Right lobe of liver (tissue), 6 donors: ENCODE results near the gene IGF2. TPM values are rescaled to one million over a fixed set of nuclear protein-coding genes. Genes with fewer than 3 reads are reported as not detected.

Experiments
- ATAC-seq, 4 donors: fragments of 200-7000 bp; cut with Tn5 transposase; one replicate each; pipeline ENCODE4 v1.9.1; 2020; ENCODE audit warnings: mild to moderate bottlenecking in 4 of 4, moderate library complexity in 4 of 4
- DNase-seq, 3 donors: peaks; one replicate each; pipeline ENCODE4 v3.0.0-alpha.2; 2020
- H3K27ac ChIP-seq, 3 donors: fragments of 200-600 bp; one replicate each; pipeline ENCODE4 v1.8.0; 2022
- H3K27me3 ChIP-seq, 2 donors: fragments of 200-600 bp; one replicate each; pipeline ENCODE4 v1.8.0; 2022
- H3K36me3 ChIP-seq, 4 donors: fragments of 200-600 bp; sonication (generic) in 1 of 4; one replicate each; pipeline versions ENCODE4 v1.5.1 to v1.8.0; 2017 to 2022; ENCODE audit warnings: control low read depth in 1 of 4
- H3K4me1 ChIP-seq, 4 donors: fragments of 200-600 bp; sonication (generic) in 1 of 4; one replicate each; pipeline versions ENCODE4 v1.5.1 to v1.8.0; 2017 to 2022; ENCODE audit warnings: control low read depth in 1 of 4
- H3K4me3 ChIP-seq, 3 donors: fragments of 200-600 bp; one replicate each; pipeline ENCODE4 v1.8.0; 2022
- H3K9me3 ChIP-seq, 4 donors: fragments of 200-600 bp; sonication (generic) in 1 of 4; one replicate each; pipeline versions ENCODE4 v1.5.1 to v1.8.0; 2017 to 2022; ENCODE audit warnings: control low read depth in 1 of 4
- POLR2A ChIP-seq: fragments of 450-650 bp; IDR thresholded peaks from one replicate; pipeline ENCODE4 v1.6.1; 2017; ENCODE audit warnings: antibody characterized with exemption, mild to moderate bottlenecking
- WGBS: methylation state at CpG from one replicate; pipeline ENCODE4 v1.1.6; 2018; ENCODE audit warnings: low coverage, low lambda C conversion rate; ENCODE audit not compliant: insufficient coverage; ENCODE audit errors: missing lambda C conversion rate; 5-methylcytosine and 5-hydroxymethylcytosine counted together
- intact Hi-C, 2 donors: fragments of 100-400 bp; cut with DNase I; formaldehyde crosslinking; loops; one replicate each; pipeline versions ENCODE4 v1.11.2 to v1.14.1; 2022
- total RNA-seq, 6 experiments: library from RNA; depleted of rRNA in 2 of 6; stranded (reverse); fragments of >200 nt in 2 of 6; fragmentation: NEBNext Ultra II Directional in 3 of 6; extraction: Animal tissue kit (Norgen Biotek cat#: 25700) in 3 of 6; gene quantifications; one replicate each; pipeline versions ENCODE4 v1.1.0 to v1.2.4, GENCODE V29; 2016 to 2023
- TF ChIP-seq, protein P1 (sequence below), 4 donors: fragments of 200-600 bp in 3 of 4; fragments of 450-650 bp in 1 of 4; IDR thresholded peaks; one replicate each; pipeline versions ENCODE4 v1.5.1 to v1.8.0; 2016 to 2022; ENCODE audit warnings: antibody characterized with exemption in 4 of 4, mild to moderate bottlenecking in 2 of 4
- donor health status: DM: no; HTN: yes; CAD: no.
- donor health status: DM: no; HTN: no; CAD: no.
- donor health status: DM: no; HTN: no; CAD: no.
- donor health status: DM: no; HTN: yes; CAD: no.
- donor health status: DM: no; HTN: yes; CAD: no.

Gene IGF2
- total RNA-seq, 6 experiments from 2014 or later, result 86.6 to 289 (median 177) TPM

DNA sequence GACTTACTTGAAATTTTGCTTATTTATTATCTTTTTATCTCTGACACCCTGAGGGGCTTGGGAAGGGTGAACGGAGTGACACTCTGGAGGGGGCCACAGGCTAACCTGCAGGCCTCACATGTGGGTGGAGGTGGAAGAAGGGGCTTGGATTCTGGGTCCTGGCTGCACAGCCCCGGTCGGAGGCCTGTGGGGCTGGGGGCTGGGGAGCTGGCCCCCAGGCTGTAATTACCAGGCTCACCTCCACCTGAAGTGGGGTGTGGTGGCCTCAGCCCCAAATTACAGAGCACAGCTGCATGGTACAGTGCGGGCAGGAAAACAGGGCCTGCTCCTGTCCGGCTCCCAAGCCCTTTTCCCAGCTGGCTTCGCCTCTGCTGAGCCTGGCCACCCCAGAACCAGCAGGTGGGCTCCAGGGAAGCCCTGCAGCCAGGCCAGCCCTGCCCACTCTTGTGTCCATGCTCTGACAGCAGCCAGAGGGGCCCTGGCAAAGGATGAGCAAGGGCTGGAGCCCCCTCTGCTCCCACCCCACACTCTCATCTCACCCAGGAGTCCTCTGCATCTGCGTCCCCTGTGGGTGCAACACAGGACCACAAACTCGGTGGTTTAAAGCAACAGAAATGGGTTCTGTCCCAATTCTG is 48.0 kb downstream of the IGF2 start:
- Histone ChIP-seq H3K36me3 (no peaks in the 10 kb centered on the region), H3K4me3 (no peak overlapping the region), H3K4me1 (peaks cover 0 to 20% (median 9%) of the 10 kb centered on the region in 4 donors), H3K9me3 (no peaks in the 10 kb centered on the region), H3K27ac (no peak overlapping the region), H3K27me3 (no peaks in the 10 kb centered on the region)
- ATAC-seq (no peak), DNase-seq (peak in 1 of 3 donors; percentile 36)
- 29% methylated on average over 1 of the region's 8 CpGs for WGBS
- intact Hi-C loops, result no loop called here
- TF ChIP-seq, protein P1, sequence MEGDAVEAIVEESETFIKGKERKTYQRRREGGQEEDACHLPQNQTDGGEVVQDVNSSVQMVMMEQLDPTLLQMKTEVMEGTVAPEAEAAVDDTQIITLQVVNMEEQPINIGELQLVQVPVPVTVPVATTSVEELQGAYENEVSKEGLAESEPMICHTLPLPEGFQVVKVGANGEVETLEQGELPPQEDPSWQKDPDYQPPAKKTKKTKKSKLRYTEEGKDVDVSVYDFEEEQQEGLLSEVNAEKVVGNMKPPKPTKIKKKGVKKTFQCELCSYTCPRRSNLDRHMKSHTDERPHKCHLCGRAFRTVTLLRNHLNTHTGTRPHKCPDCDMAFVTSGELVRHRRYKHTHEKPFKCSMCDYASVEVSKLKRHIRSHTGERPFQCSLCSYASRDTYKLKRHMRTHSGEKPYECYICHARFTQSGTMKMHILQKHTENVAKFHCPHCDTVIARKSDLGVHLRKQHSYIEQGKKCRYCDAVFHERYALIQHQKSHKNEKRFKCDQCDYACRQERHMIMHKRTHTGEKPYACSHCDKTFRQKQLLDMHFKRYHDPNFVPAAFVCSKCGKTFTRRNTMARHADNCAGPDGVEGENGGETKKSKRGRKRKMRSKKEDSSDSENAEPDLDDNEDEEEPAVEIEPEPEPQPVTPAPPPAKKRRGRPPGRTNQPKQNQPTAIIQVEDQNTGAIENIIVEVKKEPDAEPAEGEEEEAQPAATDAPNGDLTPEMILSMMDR (IDR thresholded peaks at IDR 0.05), result no peak
- TF ChIP-seq POLR2A, result no peak

DNA sequence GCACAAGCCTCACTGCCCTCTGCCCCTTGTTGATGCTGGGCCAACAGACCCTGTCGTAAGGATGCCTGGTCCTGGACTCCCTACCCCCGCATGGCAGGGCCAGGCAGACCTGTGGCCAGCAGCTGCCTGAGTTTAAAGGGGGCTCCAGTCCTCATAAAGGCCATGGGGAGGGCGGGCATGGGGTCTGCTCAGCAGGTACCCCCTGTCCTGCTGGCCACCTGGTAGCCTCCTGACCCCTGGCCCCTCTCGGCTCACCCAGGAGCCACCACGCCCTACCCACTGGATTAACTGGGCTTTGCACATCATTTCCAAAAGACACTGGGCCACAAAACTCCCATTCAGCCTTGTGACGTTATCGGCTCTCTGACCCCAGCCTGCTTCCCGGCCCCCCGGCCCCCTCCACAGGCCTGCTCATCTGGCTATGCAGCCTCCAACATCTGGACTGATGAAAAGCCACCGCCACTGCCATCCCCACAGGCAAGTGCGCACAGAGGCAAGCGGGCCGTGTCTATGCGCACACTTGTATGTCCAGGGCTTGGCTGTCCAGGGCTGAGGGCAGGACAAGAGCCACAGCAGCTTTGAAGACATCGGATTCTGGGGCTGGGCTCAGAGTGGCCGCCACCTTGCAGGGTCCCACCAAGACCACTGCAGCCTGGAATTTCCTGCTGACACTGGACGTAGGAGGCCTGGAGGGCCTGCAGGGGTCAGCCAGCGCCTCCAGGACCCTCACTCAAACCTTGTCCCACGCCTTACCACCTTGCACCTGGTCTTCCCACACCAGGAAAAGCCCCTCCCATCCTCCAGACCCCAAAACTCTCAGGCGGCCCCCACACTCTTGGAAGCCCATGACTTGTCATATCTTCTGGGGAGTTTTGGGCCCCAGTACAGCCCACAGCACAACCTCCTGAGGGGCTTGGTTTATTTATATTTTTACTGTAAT is 48.7 kb downstream of the IGF2 start:
- Histone ChIP-seq H3K4me3 (no peak overlapping the region), H3K27me3 (no peaks in the 10 kb centered on the region), H3K4me1 (peaks cover 0 to 20% (median 9%) of the 10 kb centered on the region in 4 donors), H3K9me3 (no peaks in the 10 kb centered on the region), H3K36me3 (no peaks in the 10 kb centered on the region), H3K27ac (no peak overlapping the region)
- 81% methylated on average over 5 of the region's 20 CpGs for WGBS
- ATAC-seq, result no peak
- TF ChIP-seq POLR2A, result no peak
- TF ChIP-seq, protein P1 (IDR thresholded peaks at IDR 0.05), result no peak
- peak in 1 of 3 donors; percentile 41 for DNase-seq
- intact Hi-C loops, result no loop called here

DNA sequence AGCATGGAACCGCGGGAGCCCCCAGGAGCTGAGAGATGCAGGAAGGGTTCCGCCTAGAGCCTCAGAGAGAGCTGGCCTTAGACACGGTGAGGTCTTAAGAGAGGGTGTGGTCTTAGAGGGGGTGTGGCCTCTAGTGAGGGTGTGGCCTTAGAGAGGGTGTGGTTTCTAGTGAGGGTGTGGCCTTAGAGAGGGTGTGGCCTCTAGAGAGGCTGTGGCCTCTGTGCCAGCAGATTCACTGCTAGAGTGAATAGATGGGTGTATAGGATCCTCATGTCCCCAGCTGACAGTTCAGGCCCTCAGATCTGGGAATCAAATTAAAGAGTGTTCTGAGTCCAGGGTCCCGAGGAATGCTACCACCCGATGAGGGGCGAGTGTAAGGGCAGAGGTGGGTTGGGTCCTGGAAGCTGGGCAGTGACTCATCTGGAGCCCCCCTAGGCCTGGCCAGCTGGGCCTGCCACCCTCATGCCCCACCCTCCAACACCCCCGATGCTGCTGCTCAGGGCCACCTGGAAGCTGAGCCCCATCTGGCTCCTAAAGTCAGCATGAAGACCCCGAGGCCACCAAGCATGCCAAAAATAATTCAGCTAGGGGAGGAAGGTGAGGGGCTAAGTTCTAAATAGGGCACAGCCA is 49.5 kb downstream of the IGF2 start:
- DNase-seq (peak in 1 of 3 donors; percentile 39), ATAC-seq (peak in 3 of 4 donors; percentile 15 to 50 (median 22))
- WGBS, result 88% methylated on average over 4 of the region's 9 CpGs
- TF ChIP-seq POLR2A, result no peak
- TF ChIP-seq, protein P1 (IDR thresholded peaks at IDR 0.05), result no peak
- intact Hi-C loops, result no loop called here
- H3K4me3 ChIP-seq, result no peak overlapping the region
- H3K27ac ChIP-seq, result no peak overlapping the region
- no peaks in the 10 kb centered on the region for H3K27me3 ChIP-seq
- peaks cover 0 to 20% (median 9%) of the 10 kb centered on the region in 4 donors for H3K4me1 ChIP-seq
- no peaks in the 10 kb centered on the region for H3K36me3 ChIP-seq
- no peaks in the 10 kb centered on the region for H3K9me3 ChIP-seq

DNA sequence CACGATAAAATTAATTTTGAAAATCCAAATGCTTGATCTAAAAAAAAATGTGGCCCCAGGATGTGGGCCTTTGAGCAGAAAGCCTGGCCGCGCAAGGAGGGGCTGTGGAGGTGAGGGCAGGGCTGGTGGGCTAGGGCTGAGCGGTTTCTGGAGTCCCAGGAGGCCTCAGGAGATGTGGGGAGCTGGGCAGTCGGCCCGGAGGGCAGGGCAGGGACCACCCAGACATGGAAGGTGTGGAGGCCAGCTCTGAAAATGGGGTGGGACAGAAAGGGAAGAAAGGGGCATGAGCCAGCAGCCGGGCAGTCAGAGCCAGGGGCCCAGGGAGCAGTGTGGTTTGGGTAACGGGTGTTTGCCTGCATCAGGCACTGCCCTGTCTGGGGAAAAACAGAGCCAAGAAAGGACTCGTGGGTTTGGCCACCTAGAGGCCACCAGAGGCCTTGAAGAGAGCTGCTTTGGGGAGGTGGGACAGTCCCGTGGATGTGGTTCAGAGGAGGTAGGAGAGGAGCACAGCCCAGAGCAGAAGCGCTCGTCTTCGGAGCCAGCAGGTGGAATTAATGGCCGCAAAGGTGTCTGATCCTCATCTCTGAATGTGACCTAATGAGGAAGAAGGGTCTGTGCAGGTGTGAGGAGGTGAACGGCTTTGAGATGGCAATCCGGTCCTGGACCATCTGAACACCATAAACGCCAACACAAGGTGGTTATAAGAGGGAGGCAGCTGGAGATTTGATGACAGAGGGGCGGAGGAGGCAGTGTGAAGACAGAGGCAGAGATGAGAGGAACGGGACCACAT is 50.2 kb downstream of the IGF2 start:
- Histone ChIP-seq H3K9me3 (no peaks in the 10 kb centered on the region), H3K36me3 (no peaks in the 10 kb centered on the region), H3K4me1 (peaks cover 0 to 15% (median 6%) of the 10 kb centered on the region in 4 donors), H3K27ac (no peak overlapping the region), H3K27me3 (no peaks in the 10 kb centered on the region), H3K4me3 (no peak overlapping the region)
- TF ChIP-seq POLR2A, result no peak
- TF ChIP-seq, protein P1 (IDR thresholded peaks at IDR 0.05), result no peak
- no peak for DNase-seq
- 78% methylated on average over 16 of the region's 19 CpGs for WGBS
- intact Hi-C loops, result no loop called here
- ATAC-seq, result no peak
